ENCODE data around the gene PTP4A2. TPM values are rescaled to one million over a fixed set of nuclear protein-coding genes. Genes with fewer than 3 reads are reported as not detected.

PTP4A2 gene
- total and polyA plus RNA-seq, 2 of the 8 experiments (the other 6 are each of a cell fraction or from before 2014, with no cell fraction given) = 87.4 to 214 TPM

DNA sequence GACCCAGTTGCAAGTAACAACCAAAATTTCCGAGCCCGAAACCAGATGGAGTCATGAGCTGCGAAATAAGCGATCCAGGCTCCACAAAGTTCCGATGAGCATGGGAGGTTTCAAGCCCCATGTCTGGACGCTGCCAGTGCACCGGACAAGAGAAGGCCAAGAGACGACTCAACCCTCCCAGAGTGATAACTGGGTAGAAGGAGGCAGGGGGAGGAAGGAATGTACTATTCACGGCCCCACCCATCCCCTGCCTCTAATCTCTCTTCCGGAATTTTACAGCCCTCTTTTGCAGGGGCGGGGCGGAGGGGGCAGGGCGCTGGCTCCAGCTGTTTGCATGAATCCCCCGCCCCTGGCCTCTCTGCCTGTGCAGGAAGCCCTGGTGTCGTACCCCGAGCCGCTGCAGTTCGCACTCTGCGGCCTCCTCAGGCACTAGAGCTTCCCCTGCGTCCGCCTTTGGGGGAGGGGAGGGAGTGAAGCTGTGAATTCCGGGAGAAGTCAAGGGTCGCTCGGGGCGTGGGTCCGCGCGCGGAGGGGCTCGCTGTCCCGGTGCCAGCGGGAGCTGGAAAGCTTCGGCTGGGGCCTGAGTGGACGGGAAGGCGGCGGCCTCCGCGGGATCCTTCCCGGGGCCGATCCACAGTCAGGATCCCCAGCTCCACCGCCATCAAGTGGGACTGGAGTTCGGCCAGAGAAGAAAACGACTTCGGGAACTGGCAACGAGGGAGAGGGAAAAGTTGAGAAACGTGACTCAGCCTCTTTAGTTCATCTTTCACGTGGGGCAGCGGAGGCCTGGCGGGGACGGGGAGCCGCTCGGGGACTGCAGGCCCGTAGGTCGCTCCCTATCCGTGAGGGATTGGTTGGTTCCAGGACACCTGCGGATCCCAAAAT is 6.3 kb upstream of the PTP4A2 start (continued):
- TF ChIP-seq, protein P1, sequence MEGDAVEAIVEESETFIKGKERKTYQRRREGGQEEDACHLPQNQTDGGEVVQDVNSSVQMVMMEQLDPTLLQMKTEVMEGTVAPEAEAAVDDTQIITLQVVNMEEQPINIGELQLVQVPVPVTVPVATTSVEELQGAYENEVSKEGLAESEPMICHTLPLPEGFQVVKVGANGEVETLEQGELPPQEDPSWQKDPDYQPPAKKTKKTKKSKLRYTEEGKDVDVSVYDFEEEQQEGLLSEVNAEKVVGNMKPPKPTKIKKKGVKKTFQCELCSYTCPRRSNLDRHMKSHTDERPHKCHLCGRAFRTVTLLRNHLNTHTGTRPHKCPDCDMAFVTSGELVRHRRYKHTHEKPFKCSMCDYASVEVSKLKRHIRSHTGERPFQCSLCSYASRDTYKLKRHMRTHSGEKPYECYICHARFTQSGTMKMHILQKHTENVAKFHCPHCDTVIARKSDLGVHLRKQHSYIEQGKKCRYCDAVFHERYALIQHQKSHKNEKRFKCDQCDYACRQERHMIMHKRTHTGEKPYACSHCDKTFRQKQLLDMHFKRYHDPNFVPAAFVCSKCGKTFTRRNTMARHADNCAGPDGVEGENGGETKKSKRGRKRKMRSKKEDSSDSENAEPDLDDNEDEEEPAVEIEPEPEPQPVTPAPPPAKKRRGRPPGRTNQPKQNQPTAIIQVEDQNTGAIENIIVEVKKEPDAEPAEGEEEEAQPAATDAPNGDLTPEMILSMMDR (IDR thresholded peaks at IDR 0.05; ENCODE audit: control extremely low read depth in 1 of 3, insufficient read depth in 1 of 3, low read depth in 1 of 3, low read length in 3 of 3) = peak in 1 of 3 experiments; percentile 0; a peak in 1 of 4 replicates
- peak; percentile 23; the same call in 1 of the 2 replicates for TF ChIP-seq CREB1 (IDR thresholded peaks at IDR 0.05)
- no peak for TF ChIP-seq CHD1 (IDR thresholded peaks at IDR 0.05; ENCODE audit: low read depth, low read length)
